Uterus (tissue), 2 donors: Measurements from ENCODE around the gene ROPN1B.
"Not testable (repeated sequence)": the region's sequence is repeated elsewhere in the genome, so short reads cannot be mapped to it uniquely, and the experiment has no call there.

Experiments
- CTCF ChIP-seq, 4 experiments: fragments of 200-600 bp in 2 of 4; fragments of 450-650 bp in 2 of 4; sonication (generic) in 2 of 4; IDR thresholded peaks; one replicate each; pipeline ENCODE4 v1.5.1; 2016 to 2019; ENCODE audit warnings: antibody characterized with exemption in 4 of 4, mild to moderate bottlenecking in 2 of 4, moderate library complexity in 1 of 4
- POLR2A ChIP-seq, 2 donors: fragments of 450-650 bp; IDR thresholded peaks; one replicate each; pipeline ENCODE4 v1.6.1; 2016; ENCODE audit warnings: antibody characterized with exemption in 2 of 2, mild to moderate bottlenecking in 1 of 2, moderate library complexity in 1 of 2

GRCh38 chr3:125977104-125977503 lies 8.1 kb downstream of the ROPN1B start:
- TF ChIP-seq POLR2A, CTCF (IDR thresholded peaks at IDR 0.05): not testable (repeated sequence)
